ELF-1 (cell line): Measurements from ENCODE around the gene MAGIX.

Experiments used
- DNase-seq: peaks from one replicate; pipeline ENCODE4 v3.0.0-alpha.2; 2016; ENCODE audit warnings: low read depth, low spot score

Gene MAGIX

DNA sequence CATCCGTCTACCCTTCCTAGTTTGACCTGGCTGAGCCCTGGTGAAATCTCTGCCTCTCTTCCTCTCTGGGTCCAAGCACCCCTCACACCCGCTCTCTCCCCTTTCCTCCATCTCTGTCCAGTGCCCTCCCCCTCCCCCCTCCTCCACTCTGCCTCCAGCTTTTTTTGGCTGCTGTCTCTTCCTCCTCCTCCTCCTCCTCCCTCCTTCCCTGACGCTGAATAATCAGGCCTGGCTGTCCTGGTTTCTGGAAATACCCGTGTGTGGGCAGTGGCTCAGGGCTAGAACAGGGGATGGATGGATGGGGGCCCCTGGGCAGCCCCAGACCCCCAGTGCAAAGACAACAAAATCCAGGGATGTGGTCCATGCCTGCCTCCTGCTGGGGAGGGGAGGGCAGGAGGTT, 42.2 kb downstream of the MAGIX start:
- DNase-seq, result no peak

- no peak for DNase-seq
Measured at GRCh38 chrX:49205443-49205842, 42.9 kb downstream of the MAGIX start.

GRCh38 chrX:49206543-49206942, 44.0 kb downstream of the MAGIX start:
- DNase-seq, result no peak

DNA sequence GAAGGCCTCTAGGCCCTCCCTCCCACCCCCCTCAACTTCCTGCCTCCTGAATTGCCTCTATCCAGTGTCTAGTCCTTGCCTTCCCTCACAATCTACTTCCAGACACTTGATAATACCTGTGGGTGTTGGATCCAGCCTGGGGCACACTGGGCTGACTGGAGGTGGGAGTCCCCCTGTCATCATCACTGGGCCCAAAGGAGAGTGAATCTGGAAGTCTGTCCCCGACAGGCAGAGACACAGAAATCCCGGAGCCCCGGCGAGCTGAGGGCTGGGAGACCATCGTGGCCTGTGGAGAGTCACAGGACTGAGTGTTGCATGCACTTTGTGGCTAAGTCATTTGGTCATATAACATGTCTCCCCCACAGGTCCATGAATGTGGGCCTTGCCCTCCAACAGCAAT, 45.8 kb downstream of the MAGIX start:
- no peak for DNase-seq

DNA sequence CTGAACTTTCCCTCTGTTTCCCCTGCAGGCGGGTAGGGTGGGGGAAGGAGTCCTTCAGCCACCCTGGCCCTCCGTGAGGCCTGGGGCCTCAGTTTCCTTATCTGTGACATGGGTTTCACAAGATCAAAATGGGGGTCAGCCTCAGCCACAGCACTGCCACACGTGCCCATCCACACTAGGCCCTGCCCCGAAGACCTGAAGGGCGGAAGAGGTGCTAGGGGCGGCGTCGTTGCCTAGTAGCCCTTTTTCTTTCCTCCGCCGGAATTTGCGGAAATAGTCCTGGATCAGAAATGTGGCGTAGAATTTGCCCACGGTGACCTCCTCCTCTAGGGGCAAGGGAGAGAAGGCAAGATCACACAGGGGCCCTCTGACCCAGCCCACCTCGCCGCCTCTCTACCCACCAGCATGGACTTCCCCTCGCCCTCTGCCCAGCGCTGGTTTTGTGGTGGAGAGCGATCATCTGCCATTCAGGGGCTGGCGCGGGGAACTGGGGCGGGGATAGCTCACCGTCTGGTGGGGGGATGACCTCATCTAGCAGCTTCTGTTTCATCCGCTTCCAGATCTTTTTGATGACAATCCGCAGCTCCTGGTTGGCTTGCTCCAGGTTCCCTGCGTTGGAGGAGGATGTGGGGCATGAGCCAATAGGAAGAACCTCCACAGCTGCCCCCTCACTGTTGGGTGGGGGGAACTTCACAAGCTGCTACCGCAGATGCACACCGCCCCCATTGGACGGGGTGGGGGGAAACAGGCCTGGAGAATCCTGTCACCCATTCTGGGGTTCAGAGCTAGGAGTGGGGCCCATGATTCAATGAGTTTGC, 47.1 kb downstream of the MAGIX start:
- peak; percentile 71 for DNase-seq

DNA sequence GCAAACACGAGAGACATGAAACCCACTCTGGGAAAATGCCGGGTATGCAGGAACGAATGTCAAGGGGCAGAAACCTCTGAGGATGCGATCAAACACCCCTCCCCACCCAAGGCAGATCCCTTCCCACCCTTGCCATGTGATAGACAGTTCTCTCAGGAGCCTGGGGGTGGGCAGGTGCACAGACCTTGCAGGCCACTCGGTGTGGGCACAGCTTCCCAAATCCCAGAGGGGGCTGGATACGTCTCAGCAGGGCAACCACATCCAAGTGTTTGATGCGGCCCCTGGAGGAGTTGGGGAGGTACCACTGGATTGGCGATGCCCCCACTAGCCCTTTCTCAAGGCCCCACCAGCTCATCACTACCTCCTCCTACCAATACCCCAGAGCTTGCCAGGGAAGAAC, 47.8 kb downstream of the MAGIX start:
- DNase-seq, result no peak

DNA sequence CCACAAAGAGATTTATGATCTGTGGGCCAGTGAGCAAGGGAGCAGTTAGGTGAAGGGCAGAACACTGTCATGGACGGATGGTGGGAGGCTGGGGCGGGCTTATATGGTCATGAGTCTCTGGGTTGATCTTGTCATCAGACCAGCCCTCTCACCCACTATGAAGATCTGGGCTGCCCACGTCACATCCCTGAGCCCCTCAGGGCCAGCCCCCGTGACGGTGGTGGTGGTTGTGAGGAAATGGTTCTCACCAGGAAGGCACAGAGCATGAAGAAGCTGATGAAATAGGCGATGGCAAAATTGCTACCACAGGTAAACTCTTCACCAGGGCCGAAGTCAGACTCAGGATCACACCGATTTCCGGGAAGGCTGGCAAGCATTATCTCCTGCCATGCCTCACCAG, 48.5 kb downstream of the MAGIX start:
- no peak for DNase-seq

DNA sequence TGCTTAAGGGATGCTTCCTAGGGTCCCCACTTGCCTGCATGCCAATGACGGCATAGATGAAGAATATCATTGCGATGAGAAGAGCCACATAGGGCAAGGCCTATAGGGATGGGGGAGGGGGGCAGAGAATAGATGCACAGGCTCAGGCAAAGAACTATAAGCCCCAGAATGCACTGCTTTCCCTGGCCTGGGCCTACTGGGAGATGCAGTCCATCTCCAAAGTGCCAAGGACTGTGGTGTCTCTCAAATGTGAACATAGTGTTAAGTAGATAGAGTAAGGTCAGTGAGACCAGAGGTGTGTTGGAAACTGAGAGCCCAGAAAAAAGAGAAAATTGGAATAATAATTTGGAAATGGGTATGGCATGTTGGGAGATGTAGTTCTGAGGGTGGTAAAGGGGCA, 49.7 kb downstream of the MAGIX start:
- DNase-seq, result no peak

DNA sequence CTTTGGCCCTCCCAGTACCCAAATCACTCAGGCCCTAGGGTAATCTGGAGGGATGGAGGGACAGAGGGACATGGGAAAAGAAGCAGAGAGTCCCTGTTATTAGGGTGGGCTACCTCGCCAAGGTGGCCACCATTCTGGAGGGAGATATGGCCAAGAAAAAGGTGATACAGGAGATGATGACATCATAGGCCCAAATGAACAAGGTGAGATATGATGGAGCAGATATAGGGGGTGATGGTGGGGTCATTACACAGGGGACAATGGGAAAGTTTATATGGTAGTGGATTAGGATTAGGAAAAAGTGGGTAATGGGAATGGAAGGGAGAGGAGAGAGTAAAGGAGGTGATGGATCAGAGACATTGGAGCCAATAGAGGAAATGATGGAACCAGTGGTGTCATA, 50.3 kb downstream of the MAGIX start:
- DNase-seq, result no peak

- no peak for DNase-seq
Measured at GRCh38 chrX:49214416-49214815, 51.9 kb downstream of the MAGIX start.

DNA sequence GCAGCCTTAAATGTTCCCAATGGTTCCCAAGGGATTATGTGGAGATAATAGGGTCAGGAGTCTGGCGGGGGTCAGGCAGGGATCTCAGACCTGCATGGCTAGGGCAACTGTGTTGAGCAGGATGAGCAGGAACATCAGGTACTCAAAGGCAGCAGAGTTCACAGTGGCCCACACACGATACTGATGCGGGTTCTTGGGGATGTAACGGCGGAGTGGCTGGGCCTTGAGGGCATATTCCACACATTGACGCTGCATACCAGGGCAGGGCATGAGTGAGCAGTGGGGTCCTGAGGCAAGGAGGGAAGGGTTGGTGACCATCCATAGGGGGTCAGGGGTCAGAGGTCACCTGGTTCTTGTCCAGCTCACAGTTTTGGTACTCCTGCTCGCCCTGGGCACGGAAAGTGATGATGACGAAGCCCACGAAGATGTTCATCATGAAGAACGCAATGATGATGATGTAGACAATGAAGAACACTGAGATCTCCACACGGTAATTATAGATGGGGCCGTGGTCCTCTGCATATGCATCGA, 52.5 kb downstream of the MAGIX start:
- no peak for DNase-seq
